Smooth muscle cell (in vitro differentiated cells): ENCODE results near the gene AIMP1. TPM values are rescaled to one million over a fixed set of nuclear protein-coding genes. Genes with fewer than 3 reads are reported as not detected.

Experiments
- DNase-seq: peaks from one replicate; lab custom pipeline; 2025; ENCODE audit not compliant: unreplicated experiment; lab: John Stamatoyannopoulos, UW
- H2AFZ ChIP-seq: fragments of 200-600 bp; sonication (generic); 2 replicates; pipeline ENCODE4 v1.6.0; 2016; ENCODE audit warnings: antibody characterized with exemption, low read depth, mild to moderate bottlenecking
- H3F3A ChIP-seq: fragments of 200-600 bp; sonication (generic); 2 replicates; pipeline ENCODE4 v1.6.0; 2017; ENCODE audit warnings: antibody characterized with exemption, low read depth
- H3K27ac ChIP-seq: fragments of 200-600 bp; sonication (generic); 2 replicates; pipeline ENCODE4 v1.5.1; 2016; ENCODE audit warnings: low read depth, mild to moderate bottlenecking
- H3K27me3 ChIP-seq: fragments of 200-600 bp; sonication (generic); 2 replicates; pipeline ENCODE4 v1.6.1; 2016; ENCODE audit warnings: low read depth, mild to moderate bottlenecking
- H3K36me3 ChIP-seq: fragments of 200-600 bp; sonication (generic); 2 replicates; pipeline ENCODE4 v1.5.1; 2016; ENCODE audit warnings: low read depth
- H3K4me1 ChIP-seq: fragments of 200-600 bp; sonication (generic); 2 replicates; pipeline ENCODE4 v1.5.1; 2016; ENCODE audit warnings: low read depth
- H3K4me2 ChIP-seq: fragments of 200-600 bp; sonication (generic); 2 replicates; pipeline ENCODE4 v1.6.0; 2016; ENCODE audit warnings: mild to moderate bottlenecking
- H3K4me3 ChIP-seq: fragments of 200-600 bp; sonication (generic); 2 replicates; pipeline ENCODE4 v1.5.1; 2016; ENCODE audit warnings: mild to moderate bottlenecking
- H3K79me2 ChIP-seq: fragments of 200-600 bp; sonication (generic); 2 replicates; pipeline ENCODE4 v1.6.0; 2016; ENCODE audit warnings: low read depth, mild to moderate bottlenecking
- H3K9ac ChIP-seq: fragments of 200-600 bp; sonication (generic); 2 replicates; pipeline ENCODE4 v1.6.0; 2016; ENCODE audit warnings: low read depth
- H3K9me3 ChIP-seq: fragments of 200-600 bp; sonication (generic); replicated peaks from 2 replicates; pipeline ENCODE4 v1.5.1; 2016; ENCODE audit warnings: low read depth
- H4K20me1 ChIP-seq: fragments of 200-600 bp; sonication (generic); 2 replicates; pipeline ENCODE4 v1.6.0; 2016; ENCODE audit warnings: low read depth
- CTCF ChIP-seq: fragments of 200-600 bp; sonication (generic); IDR thresholded peaks from 2 replicates; pipeline ENCODE4 v1.5.1; 2017; ENCODE audit warnings: borderline replicate concordance, mild to moderate bottlenecking, antibody characterized with exemption; ENCODE audit not compliant: insufficient read depth, poor library complexity, severe bottlenecking
- WGBS: methylation state at CpG from one replicate; pipeline ENCODE4 v1.1.7; 2016; ENCODE audit warnings: low lambda C conversion rate; 5-methylcytosine and 5-hydroxymethylcytosine counted together
- polyA plus RNA-seq: library from polyadenylated mRNA; unstranded; fragments of >200 nt; fragmentation: Nextera tagmentation; extraction: Ambion mirVana; gene quantifications from 2 replicates; pipeline ENCODE4 v1.2.1, GENCODE V29; 2016
- total RNA-seq: library from RNA; depleted of rRNA; stranded (reverse); fragments of >200 nt; gene quantifications from 2 replicates; pipeline ENCODE4 v1.2.3, GENCODE V29; 2014

AIMP1 gene
- total and polyA plus RNA-seq, 2 experiments from 2014 or later = 35.1 to 58.5 TPM

DNA sequence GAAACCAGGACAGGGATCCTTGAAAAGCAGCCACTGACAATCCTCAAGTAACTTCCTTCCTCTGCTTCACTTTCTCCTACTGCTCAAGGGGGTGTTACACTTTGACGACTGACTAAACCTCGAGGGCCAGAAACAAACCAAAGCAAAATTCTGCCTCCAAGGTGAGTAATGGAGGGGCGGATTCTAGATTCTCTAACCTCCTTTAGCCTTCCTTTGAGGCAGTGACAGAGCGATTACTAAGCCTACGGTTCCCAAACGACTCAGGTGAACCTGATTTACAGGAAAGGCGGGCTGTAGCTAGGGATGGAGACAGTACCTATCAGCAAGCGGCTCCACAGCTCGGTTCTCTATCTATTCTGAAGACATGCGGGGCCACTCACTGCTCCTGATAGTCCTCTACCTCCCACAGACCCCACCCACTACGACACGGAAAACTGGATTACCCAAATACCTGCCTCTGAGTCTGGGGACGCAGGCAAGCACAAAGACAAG, 828 bp upstream of the AIMP1 start:
- H3K4me2 ChIP-seq = peak overlapping the region; percentile 89
- WGBS = 2% methylated on average over 13 of the region's 13 CpGs
- peak overlapping the region; percentile 99 for H3K27ac ChIP-seq
- H3F3A ChIP-seq = no peaks in the 10 kb centered on the region
- peaks cover 20% of the 10 kb centered on the region for H3K4me1 ChIP-seq
- peak overlapping the region; percentile 99 for H3K9ac ChIP-seq
- H3K9me3 ChIP-seq = no peaks in the 10 kb centered on the region
- no peaks in the 10 kb centered on the region for H4K20me1 ChIP-seq
- peak overlapping the region; percentile 92 for H3K4me3 ChIP-seq
- peaks cover 85% of the 10 kb centered on the region for H3K79me2 ChIP-seq
- peak overlapping the region; percentile 93 for H2AFZ ChIP-seq
- H3K27me3 ChIP-seq = no peaks in the 10 kb centered on the region
- no peak for DNase-seq
- no peak for TF ChIP-seq CTCF
- no peaks in the 10 kb centered on the region for H3K36me3 ChIP-seq

DNA sequence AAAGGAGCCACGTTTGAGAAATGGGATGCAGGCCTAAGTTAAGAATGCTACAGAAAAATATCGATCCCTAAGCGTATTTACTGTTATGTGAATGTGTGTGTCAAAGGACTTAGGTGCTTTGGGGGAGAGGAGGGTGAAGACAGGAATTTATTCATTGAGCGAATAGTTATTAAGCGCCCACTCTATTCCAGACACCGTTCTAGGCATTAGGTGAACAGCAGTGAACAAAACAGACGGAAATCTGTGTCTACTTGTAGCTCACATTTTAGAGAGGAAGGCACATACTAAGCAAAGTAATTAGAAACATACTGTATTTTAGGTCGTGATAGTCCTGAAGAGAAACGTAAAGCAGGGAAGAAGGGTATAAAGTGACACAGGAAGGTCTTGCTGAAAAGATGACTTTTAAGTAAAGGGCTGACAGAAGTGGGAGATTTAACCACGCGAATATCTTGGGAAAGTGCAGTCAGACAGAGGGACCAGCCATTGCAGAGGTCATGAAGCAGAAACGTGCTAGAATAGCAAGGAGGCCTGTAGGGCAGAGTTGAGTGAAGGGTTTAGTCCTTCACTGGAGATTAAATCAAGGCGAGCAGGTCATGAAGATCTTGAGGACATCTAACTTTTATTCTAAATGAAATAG, 541 bp downstream of the AIMP1 start:
- Histone ChIP-seq H3K4me3 (peak overlapping the region; percentile 92), H3K36me3 (no peaks in the 10 kb centered on the region), H3K4me2 (peak overlapping the region; percentile 89), H3K9ac (peak overlapping the region; percentile 99), H3K4me1 (peaks cover 20% of the 10 kb centered on the region), H2AFZ (peak overlapping the region; percentile 93), H3F3A (no peaks in the 10 kb centered on the region), H4K20me1 (no peaks in the 10 kb centered on the region), H3K79me2 (peaks cover 74% of the 10 kb centered on the region), H3K27ac (peak overlapping the region; percentile 99), H3K9me3 (no peaks in the 10 kb centered on the region), H3K27me3 (no peaks in the 10 kb centered on the region)
- no peak for TF ChIP-seq CTCF
- no peak for DNase-seq
- WGBS = 11% methylated on average over 13 of the region's 13 CpGs

GRCh38 chr4:106317815-106318214, 1.5 kb downstream of the AIMP1 start:
- TF ChIP-seq CTCF = no peak
- no peak overlapping the region for H3K9ac ChIP-seq
- peaks cover 20% of the 10 kb centered on the region for H3K4me1 ChIP-seq
- H3K9me3 ChIP-seq = no peaks in the 10 kb centered on the region
- H3K4me2 ChIP-seq = peak overlapping the region; percentile 89
- H3K27ac ChIP-seq = no peak overlapping the region
- DNase-seq = no peak
- peaks cover 76% of the 10 kb centered on the region for H3K79me2 ChIP-seq
- peaks cover 3% of the 10 kb centered on the region for H4K20me1 ChIP-seq
- no peaks in the 10 kb centered on the region for H3K36me3 ChIP-seq
- no peaks in the 10 kb centered on the region for H3K27me3 ChIP-seq
- 100% methylated on average over 1 of the region's 1 CpG for WGBS
- H3K4me3 ChIP-seq = peak overlapping the region; percentile 92
- H2AFZ ChIP-seq = no peak overlapping the region
- H3F3A ChIP-seq = no peaks in the 10 kb centered on the region

GRCh38 chr4:106318511-106318910, 2.2 kb downstream of the AIMP1 start:
- DNase-seq = no peak
- Histone ChIP-seq H4K20me1 (peaks cover 5% of the 10 kb centered on the region), H3K4me2 (peak overlapping the region; percentile 89), H3K4me3 (peak overlapping the region; percentile 92), H3K27me3 (no peaks in the 10 kb centered on the region), H3F3A (no peaks in the 10 kb centered on the region), H3K27ac (no peak overlapping the region), H3K9ac (no peak overlapping the region), H3K79me2 (peaks cover 76% of the 10 kb centered on the region), H3K4me1 (peaks cover 20% of the 10 kb centered on the region), H2AFZ (no peak overlapping the region), H3K9me3 (no peaks in the 10 kb centered on the region), H3K36me3 (no peaks in the 10 kb centered on the region)
- no peak for TF ChIP-seq CTCF
